Measurements from ENCODE around the gene ANXA1. TPM values are rescaled to one million over a fixed set of nuclear protein-coding genes. Genes with fewer than 3 reads are reported as not detected.

The ANXA1 gene
- total RNA-seq, 1 donor from 2014 or later, result 237 TPM

- peaks cover 1% of the 10 kb centered on the region for H3K4me1 Mint-ChIP-seq (ENCODE audit: unreplicated experiment)
- H3K36me3 Mint-ChIP-seq (ENCODE audit: unreplicated experiment), result no peaks in the 10 kb centered on the region
- H3K9me3 Mint-ChIP-seq (ENCODE audit: unreplicated experiment), result no peaks in the 10 kb centered on the region
- peaks cover 41% of the 10 kb centered on the region for H3K27me3 Mint-ChIP-seq (ENCODE audit: unreplicated experiment)
- H3K4me3 Mint-ChIP-seq (ENCODE audit: unreplicated experiment), result no peak overlapping the region
- TF ChIP-seq, protein P1, sequence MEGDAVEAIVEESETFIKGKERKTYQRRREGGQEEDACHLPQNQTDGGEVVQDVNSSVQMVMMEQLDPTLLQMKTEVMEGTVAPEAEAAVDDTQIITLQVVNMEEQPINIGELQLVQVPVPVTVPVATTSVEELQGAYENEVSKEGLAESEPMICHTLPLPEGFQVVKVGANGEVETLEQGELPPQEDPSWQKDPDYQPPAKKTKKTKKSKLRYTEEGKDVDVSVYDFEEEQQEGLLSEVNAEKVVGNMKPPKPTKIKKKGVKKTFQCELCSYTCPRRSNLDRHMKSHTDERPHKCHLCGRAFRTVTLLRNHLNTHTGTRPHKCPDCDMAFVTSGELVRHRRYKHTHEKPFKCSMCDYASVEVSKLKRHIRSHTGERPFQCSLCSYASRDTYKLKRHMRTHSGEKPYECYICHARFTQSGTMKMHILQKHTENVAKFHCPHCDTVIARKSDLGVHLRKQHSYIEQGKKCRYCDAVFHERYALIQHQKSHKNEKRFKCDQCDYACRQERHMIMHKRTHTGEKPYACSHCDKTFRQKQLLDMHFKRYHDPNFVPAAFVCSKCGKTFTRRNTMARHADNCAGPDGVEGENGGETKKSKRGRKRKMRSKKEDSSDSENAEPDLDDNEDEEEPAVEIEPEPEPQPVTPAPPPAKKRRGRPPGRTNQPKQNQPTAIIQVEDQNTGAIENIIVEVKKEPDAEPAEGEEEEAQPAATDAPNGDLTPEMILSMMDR (IDR thresholded peaks at IDR 0.05), result no peak
- DNase-seq (ENCODE audit: extremely low spot score, unreplicated experiment), result no peak
- H3K27ac Mint-ChIP-seq (ENCODE audit: unreplicated experiment), result no peak overlapping the region
These were observed 64.4 kb downstream of the ANXA1 start for GRCh38 chr9:73216100-73216499.

Other genes with a start within 250 kb of the ANXA1 start
- not detected in 2 replicates for gene ALDH1A1, start 198.8 kb upstream of the ANXA1 start, total RNA-seq

All from osteocyte (in vitro differentiated cells).